ENCODE data around the gene HOXC12.

DNA sequence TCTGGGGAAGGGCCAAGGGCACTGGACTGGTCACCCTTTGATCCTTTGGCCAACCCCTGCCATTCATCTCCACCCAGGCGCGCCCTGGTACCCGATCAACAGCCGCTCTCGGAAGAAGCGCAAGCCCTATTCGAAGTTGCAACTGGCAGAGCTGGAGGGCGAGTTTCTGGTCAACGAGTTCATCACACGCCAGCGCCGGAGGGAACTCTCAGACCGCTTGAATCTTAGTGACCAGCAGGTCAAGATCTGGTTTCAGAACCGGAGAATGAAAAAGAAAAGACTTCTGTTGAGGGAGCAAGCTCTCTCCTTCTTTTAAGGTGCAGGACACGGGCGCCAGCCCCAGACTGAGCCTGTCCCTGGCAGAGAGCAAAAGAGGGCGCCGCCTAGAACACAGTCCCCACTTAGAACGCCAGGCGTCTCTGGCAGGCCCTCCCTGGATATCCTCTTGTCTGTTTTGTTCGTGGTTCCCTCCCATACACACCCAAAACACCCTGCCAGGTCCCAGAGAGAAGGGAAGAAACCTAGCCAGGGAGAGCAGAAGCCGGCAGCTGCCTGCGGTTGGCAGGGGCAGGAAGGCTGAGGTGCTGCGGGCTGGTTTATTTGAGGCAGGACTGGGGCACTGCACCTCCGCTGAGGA is 1.7 kb downstream of the HOXC12 start:
- TF ChIP-seq, protein P1, sequence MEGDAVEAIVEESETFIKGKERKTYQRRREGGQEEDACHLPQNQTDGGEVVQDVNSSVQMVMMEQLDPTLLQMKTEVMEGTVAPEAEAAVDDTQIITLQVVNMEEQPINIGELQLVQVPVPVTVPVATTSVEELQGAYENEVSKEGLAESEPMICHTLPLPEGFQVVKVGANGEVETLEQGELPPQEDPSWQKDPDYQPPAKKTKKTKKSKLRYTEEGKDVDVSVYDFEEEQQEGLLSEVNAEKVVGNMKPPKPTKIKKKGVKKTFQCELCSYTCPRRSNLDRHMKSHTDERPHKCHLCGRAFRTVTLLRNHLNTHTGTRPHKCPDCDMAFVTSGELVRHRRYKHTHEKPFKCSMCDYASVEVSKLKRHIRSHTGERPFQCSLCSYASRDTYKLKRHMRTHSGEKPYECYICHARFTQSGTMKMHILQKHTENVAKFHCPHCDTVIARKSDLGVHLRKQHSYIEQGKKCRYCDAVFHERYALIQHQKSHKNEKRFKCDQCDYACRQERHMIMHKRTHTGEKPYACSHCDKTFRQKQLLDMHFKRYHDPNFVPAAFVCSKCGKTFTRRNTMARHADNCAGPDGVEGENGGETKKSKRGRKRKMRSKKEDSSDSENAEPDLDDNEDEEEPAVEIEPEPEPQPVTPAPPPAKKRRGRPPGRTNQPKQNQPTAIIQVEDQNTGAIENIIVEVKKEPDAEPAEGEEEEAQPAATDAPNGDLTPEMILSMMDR (IDR thresholded peaks at IDR 0.05 in 4 of 5, conservative IDR thresholded peaks at IDR 0.05 in 1 of 5), result no peak
- TF ChIP-seq POLR2A (IDR thresholded peaks at IDR 0.05), result no peak

All from gastrocnemius medialis (tissue), 4 donors.